Epidermal melanocyte (primary cell): ENCODE data around the gene GIPC1.

Experiments used
- DNase-seq: peaks from one replicate; pipeline ENCODE4 v3.0.0; 2011; ENCODE audit warnings: low spot score; ENCODE audit not compliant: insufficient read length

Gene GIPC1

DNA sequence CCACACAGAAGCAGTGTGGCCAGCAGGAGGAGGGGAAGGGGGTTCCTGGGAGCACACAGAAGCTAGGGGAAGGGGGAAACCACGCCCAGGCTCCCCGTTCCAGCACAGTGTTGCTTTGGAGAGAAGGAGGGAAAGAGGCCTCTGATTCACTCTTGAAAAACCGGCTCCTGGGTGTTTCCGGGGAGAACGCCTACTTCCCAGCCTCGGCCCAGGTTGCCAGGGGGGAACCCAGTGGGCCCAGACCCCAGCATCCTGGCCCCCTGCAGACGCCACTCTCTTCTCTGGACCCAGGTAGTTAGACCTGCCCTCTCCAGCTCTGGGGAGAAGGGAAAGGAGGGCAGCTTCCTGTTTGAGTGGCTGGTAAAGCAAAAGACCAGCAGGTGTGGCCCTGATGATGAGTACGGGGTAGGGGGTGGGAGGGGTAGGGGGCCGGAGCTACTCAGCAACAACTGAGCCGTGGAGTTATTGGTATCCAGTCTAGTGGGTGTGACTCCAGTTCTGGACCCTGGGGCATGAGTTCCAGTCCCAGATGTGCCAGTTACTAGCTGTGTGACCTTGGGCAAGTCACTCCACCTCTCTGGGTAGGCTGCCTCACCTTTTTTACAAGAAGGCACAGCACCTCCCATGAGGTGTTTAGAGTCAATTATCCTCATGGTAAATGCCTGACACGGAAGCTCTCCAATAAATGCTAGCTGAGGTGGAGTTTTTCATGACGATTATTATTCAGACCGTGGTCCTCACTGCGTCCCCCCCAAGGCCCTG, 836 bp downstream of the GIPC1 start:
- no peak for DNase-seq

- no peak for DNase-seq
Measured at GRCh38 chr19:14494411-14494810, 1.5 kb downstream of the GIPC1 start.

DNA sequence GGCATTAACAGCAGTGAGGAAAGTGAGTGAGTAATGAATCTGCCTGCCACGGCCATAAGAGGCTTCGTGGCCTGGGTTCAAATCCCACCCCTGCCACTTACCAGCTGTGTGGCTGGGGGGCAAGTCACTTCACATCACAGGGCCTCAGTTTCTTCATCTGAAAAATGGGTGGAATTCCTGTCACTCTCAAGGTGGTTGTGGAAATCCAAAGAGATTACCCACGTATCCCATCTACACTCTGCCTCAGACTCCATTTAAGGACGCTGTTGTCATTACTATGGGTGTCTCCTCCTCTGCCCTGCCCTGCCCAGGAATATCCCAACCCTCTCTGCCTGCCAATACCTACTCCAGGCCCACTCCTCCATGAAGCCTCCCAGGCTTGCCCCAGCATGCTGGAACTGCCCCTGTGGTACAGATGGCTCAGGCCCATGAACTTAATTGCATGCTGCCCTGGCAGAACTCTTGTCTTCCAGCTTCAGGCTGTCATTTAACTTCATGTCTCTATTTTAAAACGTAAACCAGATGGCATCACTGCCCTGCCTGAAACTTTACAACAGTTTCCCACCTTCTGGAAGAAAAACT, 3.1 kb downstream of the GIPC1 start:
- DNase-seq: no peak

GRCh38 chr19:14487370-14488125, 8.4 kb downstream of the GIPC1 start:
- no peak for DNase-seq

DNA sequence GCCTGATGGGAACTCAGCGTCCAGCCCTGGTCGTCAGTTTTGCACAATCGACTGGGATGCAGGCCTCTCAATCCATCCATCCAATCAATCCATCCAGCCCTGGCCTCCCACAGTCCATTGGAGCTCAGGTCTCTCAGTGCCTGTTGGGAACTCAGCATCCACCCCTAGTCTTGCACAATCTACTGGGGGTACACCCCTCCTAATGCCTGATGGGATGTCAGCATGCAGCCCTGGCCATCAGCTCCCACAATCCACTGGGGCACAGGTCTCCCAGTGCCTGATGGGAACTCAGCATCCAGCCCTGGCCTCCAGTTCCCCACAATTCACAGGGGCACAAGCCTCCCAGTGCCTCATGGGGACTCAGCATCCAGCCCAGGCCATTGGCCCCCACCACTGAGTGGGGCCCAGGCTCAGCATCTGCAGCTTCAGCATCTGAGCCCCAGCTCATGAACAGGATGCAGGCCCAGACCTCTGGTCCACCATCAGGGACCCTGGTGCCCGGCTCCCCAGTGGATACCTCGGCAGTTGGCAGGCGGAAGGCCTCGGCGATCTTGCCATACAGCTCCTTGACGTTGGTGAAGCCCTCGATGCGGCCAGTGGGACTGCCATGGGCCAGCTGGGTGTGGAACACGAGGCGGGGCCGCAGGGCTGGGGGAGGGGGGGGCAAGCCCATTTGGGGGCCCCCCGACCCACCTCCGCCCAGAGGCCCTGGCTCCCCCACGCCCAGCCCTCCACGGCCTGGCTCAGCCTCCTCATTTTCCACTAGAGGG, 13.6 kb downstream of the GIPC1 start:
- DNase-seq: peak; percentile 12

DNA sequence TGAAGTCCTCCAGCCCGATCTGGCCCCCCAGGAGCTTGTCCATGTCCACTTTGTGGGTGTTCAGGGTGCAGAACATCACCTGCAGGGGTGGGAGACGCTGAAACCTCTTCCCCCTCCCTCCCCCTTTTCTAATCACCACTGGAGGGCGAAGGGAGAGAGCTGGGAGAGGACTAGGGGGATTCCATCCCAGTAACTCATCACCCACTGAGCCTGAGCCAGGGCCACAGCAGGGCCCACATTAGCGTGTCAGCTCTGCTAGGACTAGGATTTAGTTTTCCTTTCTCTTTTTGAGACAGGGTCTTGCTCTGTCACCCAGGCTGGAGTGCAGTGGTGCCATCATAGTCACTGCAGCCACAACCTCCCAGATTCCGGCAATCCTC, 15.2 kb downstream of the GIPC1 start:
- peak; percentile 18 for DNase-seq

GRCh38 chr19:14479975-14480699, 15.8 kb downstream of the GIPC1 start:
- peak; percentile 43 for DNase-seq

- DNase-seq: peak; percentile 7
Measured at GRCh38 chr19:14479309-14479974, 16.5 kb downstream of the GIPC1 start.

DNA sequence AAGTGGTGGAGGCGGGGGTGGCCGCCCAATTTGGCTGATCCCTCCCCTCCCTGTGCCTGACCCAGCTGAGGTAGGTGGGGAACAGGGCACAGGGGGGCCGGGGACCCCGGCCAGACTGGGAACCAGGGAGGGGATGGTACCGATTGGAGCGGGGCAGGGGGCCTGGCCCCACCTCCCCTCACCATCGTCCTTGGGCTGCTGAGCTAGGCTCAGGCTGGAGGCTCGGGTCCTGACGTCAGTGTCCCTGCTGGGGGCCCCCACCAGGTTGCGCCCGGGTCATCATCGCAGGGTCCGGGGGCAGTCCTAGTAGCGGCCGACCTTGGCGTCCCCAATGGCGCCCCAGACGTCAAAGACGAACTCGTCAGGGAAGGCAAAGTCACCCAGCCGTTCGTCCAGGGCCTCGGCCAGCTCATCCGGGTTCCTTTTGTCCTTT, 17.8 kb downstream of the GIPC1 start:
- peak; percentile 11 for DNase-seq

DNA sequence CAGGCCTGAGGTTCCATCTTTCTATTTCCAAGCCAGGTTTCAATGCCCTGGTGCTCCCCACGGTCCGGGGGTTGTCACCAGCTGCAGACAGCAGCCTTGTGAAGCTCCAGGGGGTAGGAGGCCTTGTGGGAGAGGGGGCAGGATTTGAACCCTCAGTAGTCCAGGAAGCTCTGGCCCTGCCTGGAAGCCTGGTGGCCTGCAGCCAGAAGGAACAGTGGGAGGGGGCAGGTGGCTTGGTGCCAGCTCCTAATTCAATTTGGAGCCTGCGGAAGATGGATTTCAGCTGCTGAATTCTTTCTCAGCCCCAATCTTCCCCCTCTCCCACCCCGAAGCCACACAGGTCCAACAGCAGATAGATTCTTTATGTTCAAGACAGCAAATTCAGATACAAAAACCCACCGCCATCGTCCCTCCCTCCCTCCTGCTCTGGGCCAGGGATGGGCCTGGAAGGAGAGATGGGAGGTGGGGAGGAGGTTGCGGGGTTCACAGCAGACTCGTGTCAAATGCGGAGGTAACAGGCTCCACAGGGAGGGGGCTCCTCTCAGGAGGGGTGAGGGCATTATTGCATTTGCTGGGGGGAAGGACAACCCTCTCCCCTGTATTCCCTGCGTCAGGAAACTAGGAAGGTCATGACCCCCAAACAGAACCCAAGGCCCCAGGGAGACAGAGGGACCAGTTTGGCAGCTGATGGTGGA, 18.4 kb downstream of the GIPC1 start:
- peak; percentile 14 for DNase-seq

GRCh38 chr19:14476673-14477401, 19.1 kb downstream of the GIPC1 start:
- DNase-seq: peak; percentile 41

- no peak for DNase-seq
Measured at GRCh38 chr19:14476327-14476672, 19.6 kb downstream of the GIPC1 start.

DNA sequence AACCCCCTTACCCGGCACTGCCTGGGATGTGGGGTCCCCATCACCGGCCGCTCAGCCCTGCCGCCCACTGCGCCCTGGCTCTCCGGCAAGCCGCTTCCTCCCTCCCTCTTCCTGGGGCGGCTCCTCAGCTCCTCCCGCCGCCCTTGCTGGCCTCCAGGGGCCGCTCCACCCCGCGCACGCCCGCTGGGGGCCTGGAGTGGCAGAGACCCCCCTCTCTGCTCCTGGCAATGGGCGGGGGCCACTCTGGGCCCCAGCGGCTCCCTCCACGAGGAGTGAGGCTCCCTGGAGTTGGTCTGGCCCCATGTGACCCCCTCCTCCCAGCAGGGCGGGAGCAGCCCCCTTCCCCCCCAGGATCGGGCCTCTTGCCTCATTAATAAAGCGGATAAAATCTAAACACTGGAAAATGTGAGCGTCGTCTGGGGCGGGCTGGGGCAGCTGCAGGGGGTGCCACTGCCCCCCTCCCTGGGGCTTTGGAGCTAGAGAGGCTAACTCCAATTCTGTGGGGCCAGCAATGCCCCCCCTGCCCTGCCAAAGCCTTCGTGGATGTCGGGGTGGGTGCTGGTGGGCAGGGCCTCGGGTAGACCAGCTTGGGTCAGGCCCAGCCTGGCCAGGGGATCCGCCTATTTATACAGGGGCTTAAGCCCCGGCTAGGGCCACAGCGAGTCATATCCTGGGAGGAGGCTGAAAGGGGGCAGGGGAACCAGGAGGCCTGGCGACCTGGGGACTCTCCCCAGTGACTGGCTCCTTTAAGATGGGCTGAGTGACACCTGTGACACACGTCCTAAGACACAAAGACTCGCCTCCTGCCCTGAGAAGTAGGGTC, 20.5 kb downstream of the GIPC1 start, which contains the start of gene PTGER1:
PTGER1 (minus strand) TSS at position 104 of the 823 bp plus-strand sequence. CDS start 1,034 bp downstream, outside the sequence.
- DNase-seq: peak; percentile 63

GRCh38 chr19:14474827-14475226, 21.1 kb downstream of the GIPC1 start:
- DNase-seq: peak; percentile 18

DNA sequence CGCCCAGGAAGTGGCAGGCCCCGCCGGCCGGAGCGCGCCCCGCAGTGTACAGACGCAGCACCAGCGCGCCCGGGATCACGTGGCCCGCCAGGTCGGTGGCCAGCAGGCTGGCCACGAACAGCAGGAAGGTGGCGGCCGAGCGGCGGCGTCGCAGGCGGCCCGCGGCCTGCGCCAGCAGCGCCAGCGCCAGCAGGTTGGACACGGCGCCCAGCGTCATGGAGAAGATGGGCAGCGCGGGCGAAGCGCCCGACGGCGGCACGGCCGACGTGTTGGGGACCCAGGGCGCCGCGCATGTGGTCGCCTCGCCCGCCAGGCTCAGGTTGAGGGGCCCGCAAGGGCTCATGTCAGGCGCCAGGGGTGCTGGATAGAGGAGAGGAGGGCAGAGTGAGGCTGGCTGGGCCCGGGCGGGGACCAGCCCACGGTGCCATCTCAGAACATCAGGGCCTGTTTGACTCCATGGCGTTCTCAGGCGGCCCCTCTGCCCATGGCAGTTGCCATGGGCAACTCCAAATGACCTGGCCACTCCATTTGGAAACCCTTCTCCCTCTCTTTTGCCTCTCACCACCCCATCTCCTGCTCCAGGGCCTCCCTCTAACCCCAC, 21.8 kb downstream of the GIPC1 start:
- peak; percentile 16 for DNase-seq

DNA sequence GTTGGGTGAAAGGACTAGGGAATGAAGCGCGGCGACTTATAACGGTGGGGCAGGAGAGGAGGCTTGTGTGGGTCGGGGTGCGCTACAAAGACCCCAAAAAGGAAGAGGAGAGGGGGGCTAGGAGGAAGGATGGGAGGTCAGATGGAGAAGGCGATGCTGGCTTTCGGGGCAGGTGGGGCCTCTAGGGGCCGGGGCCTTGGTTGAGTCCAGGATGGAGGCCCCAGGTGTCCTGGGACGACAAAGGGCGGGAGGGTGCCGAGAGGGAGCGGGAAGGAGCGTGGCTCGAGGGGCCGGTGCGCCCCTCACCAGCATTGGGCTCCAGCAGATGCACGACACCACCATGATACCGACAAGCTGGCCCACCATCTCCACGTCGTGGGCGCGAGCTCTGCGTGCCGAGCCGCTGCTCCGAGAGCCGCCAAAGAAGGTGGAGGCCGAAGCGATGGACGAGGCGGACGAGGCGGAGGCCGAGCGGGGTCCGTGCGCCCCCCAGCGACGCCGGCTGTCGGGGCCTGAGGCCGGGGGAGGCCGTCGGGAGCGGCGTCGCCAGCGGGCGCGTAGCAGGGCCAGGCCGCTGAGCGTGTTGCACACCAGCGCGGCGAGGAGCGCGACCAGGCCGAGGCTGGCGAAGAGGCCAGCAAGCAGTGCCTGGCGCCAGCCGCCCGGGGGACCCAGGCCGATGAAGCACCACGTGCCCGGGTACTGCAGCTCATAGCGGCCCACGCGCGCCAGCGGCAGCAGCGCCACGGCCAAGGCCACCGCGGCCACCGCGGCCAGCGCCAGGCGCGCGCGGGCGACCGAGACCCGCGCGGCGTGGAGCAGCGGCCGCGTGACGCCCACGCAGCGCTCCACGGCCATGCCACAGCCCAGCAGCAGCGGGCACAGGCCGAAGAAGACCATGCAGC, 22.6 kb downstream of the GIPC1 start:
- DNase-seq: peak; percentile 18
